ENCODE data around the gene TIMM8A.

TIMM8A gene
- 3.1 to 7.4 reads per million in 2 donors for total RNA-seq

DNA sequence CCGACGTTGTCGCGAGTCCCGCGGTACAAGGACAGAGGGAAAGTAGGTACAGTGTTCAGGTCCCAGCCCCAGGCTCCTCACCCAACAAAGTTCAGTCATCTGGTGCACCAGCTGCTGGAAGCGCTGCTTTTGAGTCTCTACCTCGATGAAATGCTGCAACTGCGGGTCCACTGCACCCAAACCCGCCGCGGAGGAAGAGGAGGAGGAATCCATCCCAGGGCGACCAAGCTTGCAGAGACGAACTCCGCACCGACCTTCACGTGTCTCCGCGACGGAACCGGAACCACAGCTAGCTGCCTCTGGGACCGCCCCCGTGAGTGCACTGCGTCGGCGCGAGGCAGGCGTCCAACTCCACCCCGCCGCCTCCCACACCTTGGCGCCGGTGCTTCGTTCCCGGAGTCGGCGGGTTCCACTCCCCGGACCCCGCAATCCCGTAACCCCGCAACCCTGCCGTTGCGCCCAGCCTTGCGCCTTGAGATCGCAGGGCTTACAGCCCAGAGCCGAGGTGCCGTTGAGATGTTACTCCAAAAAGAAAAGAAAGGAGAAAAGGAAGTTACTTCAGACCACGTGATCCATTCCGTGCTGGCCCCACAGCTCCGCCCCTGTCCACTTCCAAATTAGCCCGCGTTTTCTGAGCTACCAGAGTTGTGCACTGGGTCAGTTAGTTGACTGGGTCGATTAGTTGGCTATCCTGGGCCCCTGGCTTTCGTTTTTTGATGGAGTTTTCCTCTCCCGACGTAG is at the start of gene TIMM8A:
TIMM8A (minus strand) TSS at position 291 of the 741 bp plus-strand sequence; CDS start at position 213, 78 bp downstream.
- peak; percentile 62 for DNase-seq

GRCh38 chrX:101397779-101398178 is 49.2 kb upstream of the TIMM8A start:
- DNase-seq = no peak

DNA sequence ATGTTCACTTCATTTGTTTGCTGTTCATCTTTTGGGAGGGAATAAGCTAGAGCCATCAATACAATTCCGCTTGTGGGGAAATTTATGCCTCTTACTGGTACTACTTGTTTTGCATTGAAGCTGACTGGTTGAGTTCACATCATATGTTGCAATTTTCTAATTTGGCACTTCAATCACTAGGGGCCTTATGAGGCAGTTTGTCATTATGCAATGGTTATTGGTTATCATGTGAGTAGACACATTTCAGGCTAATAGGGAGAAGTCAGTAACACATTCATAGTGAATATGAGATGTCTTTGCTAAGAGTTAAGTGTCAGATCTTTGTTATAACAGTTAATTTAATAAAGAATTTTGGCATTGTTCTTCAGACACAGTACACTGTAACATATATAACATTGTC is 47.2 kb upstream of the TIMM8A start:
- DNase-seq = no peak

DNA sequence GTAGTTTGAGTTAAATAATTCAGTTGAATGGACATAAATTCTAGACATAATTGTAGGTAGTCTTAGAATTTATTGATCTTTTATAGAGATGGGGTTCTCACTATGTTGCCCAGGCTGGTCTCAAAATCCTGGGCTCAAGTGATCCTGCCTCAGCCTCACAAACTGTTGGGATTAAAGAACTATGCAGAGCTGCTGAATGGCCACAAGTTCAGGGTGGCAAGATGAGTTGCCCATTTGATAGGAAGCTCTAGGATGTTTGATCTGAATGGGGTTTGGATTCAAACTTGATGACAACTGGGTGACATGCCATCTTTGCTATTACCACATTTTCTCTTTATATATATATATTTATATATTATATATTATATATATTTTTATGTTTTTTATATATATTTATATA is 45.8 kb upstream of the TIMM8A start:
- DNase-seq = no peak

DNA sequence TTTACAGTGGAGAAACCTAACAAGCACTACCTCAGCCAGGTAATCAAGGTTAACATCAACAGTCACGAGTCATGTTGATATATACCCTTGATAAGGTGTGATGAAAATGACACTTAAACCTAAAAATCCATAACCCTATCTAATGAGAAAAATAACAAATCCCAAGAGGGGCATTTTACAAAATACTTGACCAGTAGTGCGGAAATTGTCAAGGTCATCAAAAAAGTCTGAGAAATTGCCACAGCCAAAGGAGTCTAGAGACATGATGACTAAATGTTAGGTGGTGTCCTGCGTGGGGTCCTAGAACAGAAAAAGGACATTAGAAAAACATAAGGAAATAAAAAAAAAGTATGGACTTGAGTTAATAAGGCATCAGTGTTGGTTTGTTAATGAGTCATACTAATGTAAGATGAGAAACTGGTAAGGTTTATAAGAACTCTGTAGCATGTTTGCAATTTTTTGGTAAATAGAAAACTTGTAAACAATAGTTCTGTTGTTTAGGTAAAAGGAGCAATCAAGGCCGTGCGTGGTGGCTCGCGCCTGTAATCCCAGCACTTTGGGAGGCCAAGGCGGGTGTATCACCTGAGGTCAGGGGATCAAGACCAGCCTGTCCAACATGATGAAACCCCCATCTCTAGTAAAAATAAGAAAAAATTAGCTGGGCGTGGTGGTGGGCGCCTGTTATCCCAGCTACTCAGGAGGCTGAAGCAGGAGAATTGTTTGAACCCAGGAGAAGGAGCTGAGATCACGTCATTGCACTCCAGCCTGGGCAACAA is 45.2 kb upstream of the TIMM8A start:
- DNase-seq = no peak

DNA sequence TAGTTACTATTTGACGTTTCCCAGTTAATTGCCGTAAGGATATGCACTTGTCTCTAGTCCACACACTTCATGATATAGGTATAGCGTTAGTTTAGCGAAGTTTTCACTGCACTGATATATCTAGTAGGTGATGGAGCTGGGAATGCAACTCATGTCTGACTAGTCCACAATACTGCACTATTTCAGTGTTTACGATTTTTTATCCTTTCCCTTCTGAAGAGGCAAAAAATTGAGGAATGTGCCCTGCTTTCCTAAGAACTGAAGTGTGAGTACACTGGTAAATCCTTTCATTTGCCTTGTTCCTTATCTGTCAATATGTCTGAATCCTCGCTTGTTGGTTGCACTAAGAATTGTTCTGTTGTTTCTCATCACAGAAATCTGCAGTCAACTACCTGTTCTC is 43.3 kb upstream of the TIMM8A start:
- DNase-seq = no peak

DNA sequence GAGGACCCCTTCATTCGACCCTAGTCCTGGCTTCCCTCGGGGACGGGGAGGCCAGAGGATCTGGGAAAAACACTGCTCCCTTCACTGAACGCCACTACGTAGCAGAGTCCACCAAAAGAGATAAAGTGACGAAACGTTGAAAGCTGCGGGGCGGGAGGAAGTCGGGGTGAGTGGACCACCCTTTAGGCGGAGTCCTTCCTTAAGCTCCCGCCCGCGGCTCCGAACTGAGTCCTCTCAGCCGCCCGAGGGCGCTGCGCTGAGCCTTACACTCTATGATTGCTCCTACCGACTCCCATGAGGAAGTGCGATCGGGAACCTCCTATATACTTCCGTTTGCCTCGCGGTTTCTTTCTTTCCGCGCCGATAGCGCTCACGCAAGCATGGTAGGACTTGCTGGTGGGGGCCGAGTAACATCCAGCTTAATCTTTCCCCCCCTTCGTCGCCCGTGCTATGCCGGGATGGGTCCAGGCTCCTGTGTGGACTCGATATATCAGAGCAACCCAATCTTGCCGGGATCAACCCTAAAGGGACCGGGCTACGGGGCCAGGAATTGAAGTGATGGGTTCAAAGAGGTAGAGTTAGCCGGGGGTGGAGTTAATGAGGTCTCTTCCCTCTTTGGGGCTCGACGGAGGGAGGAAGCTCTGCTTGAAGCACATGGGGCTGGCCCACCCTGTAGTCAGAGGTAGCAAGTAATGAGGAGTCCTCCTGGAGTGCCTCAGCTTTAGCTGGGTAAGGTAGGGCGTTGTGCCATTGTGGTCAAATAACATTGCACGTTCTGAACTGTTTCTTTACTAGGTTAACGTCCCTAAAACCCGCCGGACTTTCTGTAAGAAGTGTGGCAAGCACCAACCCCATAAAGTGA is 42.4 kb upstream of the TIMM8A start, which contains the start of gene RPL36A:
RPL36A (plus strand) TSS at position 348 of the 862 bp plus-strand sequence; CDS start at position 381, 33 bp downstream.
- DNase-seq = peak; percentile 63

GRCh38 chrX:101388604-101389003 is 40.1 kb upstream of the TIMM8A start:
- DNase-seq = no peak

GRCh38 chrX:101386542-101386885 is 38.0 kb upstream of the TIMM8A start:
- no peak for DNase-seq

DNA sequence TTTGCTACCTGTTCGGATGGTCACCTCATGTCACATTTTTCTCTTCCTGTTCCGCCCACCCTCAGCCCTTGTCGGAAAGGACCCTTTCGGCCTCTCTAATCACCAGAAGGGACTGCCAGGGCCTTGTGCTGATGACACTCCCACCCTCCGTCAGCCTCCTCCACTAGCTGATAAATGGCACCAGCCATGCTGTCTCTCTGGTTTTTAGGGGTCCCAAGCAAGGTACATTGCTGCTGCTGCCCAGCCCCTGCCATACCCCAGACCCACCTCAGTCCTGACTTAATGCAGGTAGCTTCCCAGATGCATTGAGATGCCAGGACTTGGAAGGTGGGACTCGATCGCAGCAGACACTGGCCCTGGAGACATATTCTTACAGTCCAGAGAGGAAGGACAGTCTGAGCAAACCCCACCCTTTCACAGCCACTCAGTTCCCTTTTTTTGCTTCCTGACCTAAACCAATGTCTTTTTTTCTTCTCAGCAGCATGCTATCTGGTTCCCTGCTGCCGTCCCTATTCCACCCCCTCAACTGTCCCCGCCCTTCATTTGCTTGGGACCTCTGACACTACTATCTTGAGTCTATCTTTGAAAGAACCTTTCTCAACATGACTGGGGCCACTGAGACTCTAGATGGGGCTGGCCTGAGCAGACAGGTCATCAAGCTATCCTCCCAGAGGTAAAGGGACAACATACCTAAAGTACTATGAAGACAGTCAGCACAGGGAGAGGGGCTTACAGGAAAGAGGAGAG is 37.4 kb upstream of the TIMM8A start, which contains the start of gene BTK:
BTK (minus strand) TSS at position 397 of the 747 bp plus-strand sequence. CDS start 10,907 bp downstream, outside the sequence.
- no peak for DNase-seq

GRCh38 chrX:101385026-101385684 is 36.6 kb upstream of the TIMM8A start:
- DNase-seq = no peak

- no peak for DNase-seq
Observed at GRCh38 chrX:101383679-101384205, 35.2 kb upstream of the TIMM8A start.

DNA sequence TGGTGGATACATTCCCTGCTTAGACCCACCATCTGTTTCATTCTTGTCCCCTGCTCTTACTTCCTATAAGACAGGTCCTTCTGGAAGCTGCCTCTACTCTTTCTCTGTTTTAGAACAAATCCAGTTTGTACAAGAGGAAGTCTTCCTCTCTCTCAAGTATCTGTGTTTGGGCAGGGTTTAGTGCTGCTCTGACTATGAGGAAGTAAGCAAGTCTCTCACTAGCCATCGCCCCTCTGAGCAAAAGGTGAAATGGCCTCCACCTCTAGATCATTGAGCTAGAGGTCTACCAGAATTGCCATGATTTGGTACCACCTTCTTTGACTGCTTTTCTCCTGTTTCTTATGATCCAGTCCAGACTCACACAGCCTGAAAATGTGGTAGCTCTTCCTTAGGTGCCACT is 29.0 kb upstream of the TIMM8A start:
- DNase-seq = no peak

- DNase-seq = no peak
Observed at GRCh38 chrX:101370888-101371504, 22.5 kb upstream of the TIMM8A start.

GRCh38 chrX:101369687-101370086 is 21.1 kb upstream of the TIMM8A start:
- no peak for DNase-seq

- no peak for DNase-seq
Observed at GRCh38 chrX:101368800-101369199, 20.3 kb upstream of the TIMM8A start.

- no peak for DNase-seq
Observed at GRCh38 chrX:101365301-101365795, 16.8 kb upstream of the TIMM8A start.

- DNase-seq = no peak
Observed at GRCh38 chrX:101362757-101363156, 14.2 kb upstream of the TIMM8A start.

GRCh38 chrX:101362116-101362515 is 13.6 kb upstream of the TIMM8A start:
- DNase-seq = no peak

DNA sequence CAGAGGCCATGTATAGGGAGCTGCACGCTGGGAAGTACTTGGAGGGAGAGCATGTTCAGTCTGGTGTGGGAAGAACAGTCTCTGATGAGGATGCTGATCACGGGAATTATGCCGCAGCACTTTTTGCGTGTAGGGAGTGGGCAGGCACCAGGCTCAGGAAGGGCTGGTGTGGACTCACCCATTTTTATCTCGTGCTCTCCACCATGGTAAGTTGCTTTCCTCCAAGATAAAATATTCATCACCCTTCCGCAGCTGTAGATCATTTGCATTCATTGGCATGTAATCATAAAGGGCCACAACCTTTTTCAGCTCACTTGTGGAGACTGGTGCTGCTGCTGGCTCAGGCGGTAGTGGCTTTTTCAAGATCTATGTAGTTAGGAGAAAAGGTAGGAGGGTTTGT is 11.8 kb upstream of the TIMM8A start:
- DNase-seq = no peak

DNA sequence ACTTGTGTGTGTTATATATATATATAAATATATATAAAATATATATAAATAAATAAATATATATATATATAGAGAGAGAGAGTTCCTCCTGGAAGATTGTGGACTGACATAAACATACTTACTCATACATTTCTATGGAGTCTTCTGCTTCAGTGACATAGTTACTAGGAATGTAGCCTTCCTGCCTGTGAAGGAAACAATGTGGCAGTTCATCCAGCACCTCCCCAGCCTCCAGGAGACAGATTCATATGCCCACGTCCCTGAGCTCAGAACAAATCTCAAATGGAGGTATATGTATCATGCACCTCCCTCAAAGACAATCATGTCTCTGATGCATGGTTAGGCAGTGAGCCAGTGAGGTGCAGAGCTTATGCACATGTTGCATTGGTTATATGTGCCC is 11.4 kb upstream of the TIMM8A start:
- no peak for DNase-seq

Data from T-helper 9 cell (primary cell).